NCI-H345 treated with DMSO at 0.1 percent for 48 hours (cell line): ENCODE results near the gene LHX5.

Experiments used
- DNase-seq: peaks from one replicate; lab custom pipeline; 2025; ENCODE audit not compliant: unreplicated experiment; lab: John Stamatoyannopoulos, UW

LHX5 gene

GRCh38 chr12:113443030-113443539, 28.6 kb downstream of the LHX5 start:
- no peak for DNase-seq

GRCh38 chr12:113440947-113441782, 30.5 kb downstream of the LHX5 start:
- DNase-seq = no peak

- no peak for DNase-seq
Observed at GRCh38 chr12:113440336-113440735, 31.3 kb downstream of the LHX5 start.

GRCh38 chr12:113439606-113440030, 32.1 kb downstream of the LHX5 start:
- DNase-seq = peak; percentile 22

- no peak for DNase-seq
Observed at GRCh38 chr12:113439301-113439597, 32.4 kb downstream of the LHX5 start.

- no peak for DNase-seq
Observed at GRCh38 chr12:113438523-113439300, 33.0 kb downstream of the LHX5 start.

GRCh38 chr12:113437729-113438100, 34.0 kb downstream of the LHX5 start:
- no peak for DNase-seq

GRCh38 chr12:113436993-113437728, 34.5 kb downstream of the LHX5 start:
- no peak for DNase-seq

- no peak for DNase-seq
Observed at GRCh38 chr12:113436586-113436985, 35.1 kb downstream of the LHX5 start.

- DNase-seq = no peak
Observed at GRCh38 chr12:113435367-113435766, 36.3 kb downstream of the LHX5 start.

- DNase-seq = no peak
Observed at GRCh38 chr12:113432986-113433385, 38.7 kb downstream of the LHX5 start.

GRCh38 chr12:113428482-113428881, 43.2 kb downstream of the LHX5 start:
- no peak for DNase-seq

GRCh38 chr12:113427882-113428281, 43.8 kb downstream of the LHX5 start:
- DNase-seq = no peak

GRCh38 chr12:113425960-113426453, 45.7 kb downstream of the LHX5 start:
- no peak for DNase-seq

- peak; percentile 3 for DNase-seq
Observed at GRCh38 chr12:113424915-113425823, 46.5 kb downstream of the LHX5 start.

GRCh38 chr12:113424456-113424855, 47.2 kb downstream of the LHX5 start:
- no peak for DNase-seq

- no peak for DNase-seq
Observed at GRCh38 chr12:113422886-113423669, 48.6 kb downstream of the LHX5 start.

GRCh38 chr12:113422030-113422885, 49.4 kb downstream of the LHX5 start, which contains the start of gene SDSL:
Gene SDSL, plus strand, starts transcription at chr12:113422380. Its CDS starts 5,603 bp downstream, at chr12:113427983.
- no peak for DNase-seq
